Tibial nerve (tissue), 3 donors: ENCODE results near the gene TP53I11.

Experiments
- EP300 ChIP-seq, 2 donors: sonication (generic); formaldehyde crosslinking; IDR thresholded peaks; one replicate each; pipeline ENCODE4 v1.6.1; 2017; ENCODE audit warnings: antibody characterized with exemption in 2 of 2, mild to moderate bottlenecking in 1 of 2
- POLR2A ChIP-seq, 2 donors: fragments of 450-650 bp; IDR thresholded peaks; one replicate each; pipeline ENCODE4 v1.6.1; 2017; ENCODE audit warnings: antibody characterized with exemption in 2 of 2, mild to moderate bottlenecking in 2 of 2, moderate library complexity in 2 of 2

DNA sequence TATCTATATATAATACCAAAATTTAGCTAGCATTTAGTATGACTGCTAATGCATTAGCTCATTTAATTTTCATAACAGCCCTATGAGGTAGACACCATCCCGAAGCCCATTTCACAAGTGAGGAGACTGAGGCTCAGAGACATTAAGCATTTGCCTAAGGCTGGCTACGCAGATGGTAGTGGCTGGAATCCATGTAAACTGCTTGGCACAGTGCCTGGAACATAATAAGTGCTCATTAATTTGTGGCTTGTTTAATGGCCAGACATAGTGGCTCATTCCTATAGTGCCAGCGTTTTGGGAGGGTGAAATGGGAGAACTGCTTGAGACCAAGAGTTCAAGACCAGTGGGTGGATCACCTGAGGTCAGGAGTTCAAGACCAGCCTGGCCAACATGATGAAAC lies 17.8 kb upstream of the TP53I11 start:
- TF ChIP-seq POLR2A (IDR thresholded peaks at IDR 0.05) (no peak), EP300 (IDR thresholded peaks at IDR 0.05) (no peak)
